Neuronal stem cell (in vitro differentiated cells): Measurements from ENCODE around the gene TMEM41A.
"Not testable (repeated sequence)": the region's sequence is repeated elsewhere in the genome, so short reads cannot be mapped to it uniquely, and the experiment has no call there.

Experiments used
- DNase-seq: peaks from one replicate; pipeline ENCODE4 v3.0.0-alpha.2; 2013; ENCODE audit warnings: low spot score
- H2AFZ ChIP-seq: one replicate; pipeline ENCODE4 v1.6.1; 2013; ENCODE audit warnings: mild to moderate bottlenecking, low read length, inconsistent platforms
- H2AK5ac ChIP-seq: 2 replicates; pipeline ENCODE4 v1.6.1; 2013; ENCODE audit warnings: low read depth, mild to moderate bottlenecking, inconsistent platforms, low read length, moderate library complexity, mixed read lengths
- H2BK120ac ChIP-seq: 2 replicates; pipeline ENCODE4 v1.6.1; 2013; ENCODE audit warnings: low read depth, mild to moderate bottlenecking, inconsistent platforms, low read length, moderate library complexity, mixed read lengths
- H2BK12ac ChIP-seq: one replicate; pipeline ENCODE4 v1.6.1; 2013; ENCODE audit warnings: low read length, inconsistent platforms
- H2BK15ac ChIP-seq: 2 replicates; pipeline ENCODE4 v1.6.1; 2013; ENCODE audit warnings: mild to moderate bottlenecking, low read length, inconsistent platforms, mixed read lengths
- H2BK5ac ChIP-seq: one replicate; pipeline ENCODE4 v1.6.1; 2013; ENCODE audit warnings: inconsistent platforms, mild to moderate bottlenecking, low read length, moderate library complexity
- H3K14ac ChIP-seq: one replicate; pipeline ENCODE4 v1.6.1; 2013; ENCODE audit warnings: low read length, inconsistent platforms
- H3K18ac ChIP-seq: 2 replicates; pipeline ENCODE4 v1.6.1; 2013; ENCODE audit warnings: low read length, inconsistent platforms
- H3K23ac ChIP-seq: 2 replicates; pipeline ENCODE4 v1.6.1; 2013; ENCODE audit warnings: low read depth, mild to moderate bottlenecking, mixed read lengths, low read length, inconsistent platforms; ENCODE audit not compliant: poor library complexity
- H3K27ac ChIP-seq: replicated peaks from 3 replicates; pipeline ENCODE4 v1.5.1; 2013; ENCODE audit warnings: low read length, inconsistent platforms
- H3K27me3 ChIP-seq, 3 experiments: 2 replicates each; pipeline ENCODE4 v1.6.1; 2013; ENCODE audit warnings: low read length in 3 of 3, mild to moderate bottlenecking in 2 of 3, inconsistent platforms in 1 of 3, low read depth in 1 of 3, mixed read lengths in 1 of 3, moderate library complexity in 1 of 3; ENCODE audit not compliant: control insufficient read depth in 3 of 3, insufficient read depth in 3 of 3
- H3K36me3 ChIP-seq, 2 donors: replicated peaks in 1 of 2; 2 replicates each; pipeline ENCODE4 v1.6.1; 2013; ENCODE audit warnings: low read length in 2 of 2; ENCODE audit not compliant: control insufficient read depth in 2 of 2, insufficient read depth in 2 of 2
- H3K4ac ChIP-seq: 2 replicates; pipeline ENCODE4 v1.6.1; 2013; ENCODE audit warnings: inconsistent platforms, mild to moderate bottlenecking, low read length, moderate library complexity
- H3K4me1 ChIP-seq, 2 donors: 1 replicate in 1 of 2; 2 replicates in 1 of 2; pipeline ENCODE4 v1.6.1; 2013; ENCODE audit warnings: low read length in 2 of 2, low read depth in 1 of 2; ENCODE audit not compliant: control insufficient read depth in 2 of 2, insufficient read depth in 1 of 2
- H3K4me2 ChIP-seq: one replicate; pipeline ENCODE4 v1.6.1; 2013; ENCODE audit warnings: mild to moderate bottlenecking, low read length, inconsistent platforms; ENCODE audit not compliant: insufficient read depth, poor library complexity, severe bottlenecking
- H3K4me3 ChIP-seq, 2 donors: 2 replicates each; pipeline ENCODE4 v1.5.1; 2013; ENCODE audit warnings: low read length in 2 of 2, mild to moderate bottlenecking in 2 of 2, inconsistent platforms in 1 of 2, moderate library complexity in 1 of 2
- H3K79me1 ChIP-seq: one replicate; pipeline ENCODE4 v1.6.1; 2013; ENCODE audit warnings: low read depth, mild to moderate bottlenecking, inconsistent platforms, low read length, moderate library complexity
- H3K9ac ChIP-seq: one replicate; pipeline ENCODE4 v1.6.1; 2013; ENCODE audit warnings: mild to moderate bottlenecking, low read depth, low read length, inconsistent platforms; ENCODE audit not compliant: poor library complexity
- H3K9me3 ChIP-seq, 2 donors: replicated peaks in 1 of 2; 2 replicates each; pipeline versions ENCODE3 to v1.6.1; 2013; ENCODE audit warnings: low read length in 2 of 2, mild to moderate bottlenecking in 2 of 2, inconsistent platforms in 1 of 2, low read depth in 1 of 2, mixed read lengths in 1 of 2, moderate library complexity in 1 of 2; ENCODE audit not compliant: control insufficient read depth in 2 of 2, insufficient read depth in 1 of 2
- H4K8ac ChIP-seq: one replicate; pipeline ENCODE4 v1.6.1; 2013; ENCODE audit warnings: low read depth, mild to moderate bottlenecking, inconsistent platforms, low read length, moderate library complexity
- H4K91ac ChIP-seq: one replicate; pipeline ENCODE4 v1.6.1; 2013; ENCODE audit warnings: low read length, low read depth, mild to moderate bottlenecking, inconsistent platforms; ENCODE audit not compliant: poor library complexity
- WGBS, 2 donors: extraction: QIAGEN DNeasy Blood & Tissue Kit; methylation state at CpG; one replicate each; pipeline ENCODE4 v1.1.7; 2013; ENCODE audit warnings: missing lambda C conversion rate in 2 of 2, mixed read lengths in 1 of 2; ENCODE audit not compliant: insufficient read length in 2 of 2, insufficient replicate concordance in 1 of 2; ENCODE audit errors: extremely low coverage in 2 of 2; 5-methylcytosine and 5-hydroxymethylcytosine counted together

Gene TMEM41A

GRCh38 chr3:185479373-185479945, 19.4 kb downstream of the TMEM41A start:
- H2BK12ac ChIP-seq, result no peak overlapping the region
- H3K4me3 ChIP-seq, result no peak overlapping the region
- no peak overlapping the region for H3K9ac ChIP-seq
- no peaks in the 10 kb centered on the region for H3K79me1 ChIP-seq
- no peak overlapping the region for H4K8ac ChIP-seq
- no peak overlapping the region for H2BK5ac ChIP-seq
- H3K4me1 ChIP-seq, result no peaks in the 10 kb centered on the region
- no peak overlapping the region for H3K27ac ChIP-seq
- no peak for DNase-seq
- WGBS, 2 donors, result no CpG with 5 or more reads among the region's 2 CpGs
- H2AK5ac ChIP-seq, result no peak overlapping the region
- peaks cover 3 to 28% of the 10 kb centered on the region in 2 donors for H3K36me3 ChIP-seq
- H3K14ac ChIP-seq, result no peak overlapping the region
- no peak overlapping the region for H3K4ac ChIP-seq
- H3K18ac ChIP-seq, result no peak overlapping the region
- H3K27me3 ChIP-seq, result no peaks in the 10 kb centered on the region
- no peaks in the 10 kb centered on the region for H3K9me3 ChIP-seq
- no peak overlapping the region for H2BK15ac ChIP-seq
- H2BK120ac ChIP-seq, result no peak overlapping the region
- no peak overlapping the region for H3K4me2 ChIP-seq
- no peak overlapping the region for H2AFZ ChIP-seq
- H3K23ac ChIP-seq, result no peak overlapping the region
- H4K91ac ChIP-seq, result no peak overlapping the region

GRCh38 chr3:185477316-185477715, 21.5 kb downstream of the TMEM41A start:
- Histone ChIP-seq H3K9me3 (no peaks in the 10 kb centered on the region), H3K9ac (no peak overlapping the region), H3K23ac (no peak overlapping the region), H2AFZ (no peak overlapping the region), H2BK12ac (no peak overlapping the region), H2BK5ac (no peak overlapping the region), H2BK120ac (no peak overlapping the region), H3K79me1 (no peaks in the 10 kb centered on the region), H3K27ac (no peak overlapping the region), H3K18ac (no peak overlapping the region), H3K4me2 (no peak overlapping the region), H3K4me1 (no peaks in the 10 kb centered on the region), H3K14ac (no peak overlapping the region), H3K4ac (no peak overlapping the region), H4K8ac (no peak overlapping the region), H3K27me3 (no peaks in the 10 kb centered on the region), H3K36me3 (peaks cover 0 to 21% of the 10 kb centered on the region in 2 donors), H2BK15ac (no peak overlapping the region), H2AK5ac (no peak overlapping the region), H3K4me3 (no peak overlapping the region), H4K91ac (no peak overlapping the region)
- no peak for DNase-seq
- WGBS, 2 donors, result no CpG with 5 or more reads among the region's 3 CpGs

GRCh38 chr3:185474922-185475321, 23.9 kb downstream of the TMEM41A start:
- not testable (repeated sequence) for H2BK5ac ChIP-seq, H3K4me1 ChIP-seq, H2BK15ac ChIP-seq, H2AFZ ChIP-seq, H3K4me2 ChIP-seq, H3K23ac ChIP-seq, H4K8ac ChIP-seq, H3K4ac ChIP-seq, H4K91ac ChIP-seq, H3K4me3 ChIP-seq, H3K36me3 ChIP-seq, H2AK5ac ChIP-seq, H3K14ac ChIP-seq, H3K79me1 ChIP-seq, H3K18ac ChIP-seq, H3K9ac ChIP-seq, H2BK120ac ChIP-seq, H3K27ac ChIP-seq, H2BK12ac ChIP-seq, DNase-seq, H3K9me3 ChIP-seq, H3K27me3 ChIP-seq
- WGBS, 2 donors, result no CpG with 5 or more reads among the region's 6 CpGs

- Histone ChIP-seq H2AK5ac (no peak overlapping the region), H3K9ac (no peak overlapping the region), H2BK5ac (no peak overlapping the region), H3K9me3 (no peaks in the 10 kb centered on the region), H3K14ac (no peak overlapping the region), H3K18ac (no peak overlapping the region), H4K91ac (no peak overlapping the region), H3K79me1 (no peaks in the 10 kb centered on the region), H3K4me2 (no peak overlapping the region), H3K23ac (no peak overlapping the region), H3K27me3 (no peaks in the 10 kb centered on the region), H2BK120ac (no peak overlapping the region), H3K27ac (no peak overlapping the region), H2AFZ (no peak overlapping the region), H2BK12ac (no peak overlapping the region), H3K4ac (no peak overlapping the region), H3K4me3 (no peak overlapping the region), H3K36me3 (peaks cover 0 to 9% of the 10 kb centered on the region in 2 donors), H4K8ac (no peak overlapping the region), H2BK15ac (no peak overlapping the region), H3K4me1 (no peaks in the 10 kb centered on the region)
- no CpG with 5 or more reads among the region's 15 CpGs for WGBS, 2 donors
- no peak for DNase-seq
Measured at GRCh38 chr3:185473290-185473815, 25.5 kb downstream of the TMEM41A start.
